KMS-11 (cell line): Measurements from ENCODE around the gene ACP2.
A peak's percentile ranks its signal among the peaks of the same experiment; 100 is the strongest.

Experiments
- H2AFZ ChIP-seq: fragments of 200-600 bp; sonication (generic); 2 replicates; pipeline ENCODE4 v1.6.1; 2016; ENCODE audit warnings: antibody characterized with exemption, mixed run types, low read depth
- H3K27ac ChIP-seq: fragments of 200-600 bp; sonication (generic); 2 replicates; pipeline ENCODE4 v1.6.1; 2016; ENCODE audit warnings: mild to moderate bottlenecking, mixed run types
- H3K27me3 ChIP-seq: fragments of 200-600 bp; sonication (generic); 2 replicates; pipeline ENCODE4 v1.6.1; 2017; ENCODE audit warnings: mild to moderate bottlenecking, low read depth, mixed run types, moderate library complexity; ENCODE audit not compliant: insufficient read depth
- H3K36me3 ChIP-seq: fragments of 200-600 bp; sonication (generic); 2 replicates; pipeline ENCODE4 v1.6.1; 2017; ENCODE audit warnings: mild to moderate bottlenecking, mixed run types; ENCODE audit not compliant: insufficient read depth
- H3K4me1 ChIP-seq: fragments of 200-600 bp; sonication (generic); 2 replicates; pipeline ENCODE4 v1.6.1; 2016; ENCODE audit warnings: mild to moderate bottlenecking, low read depth, mixed run types; ENCODE audit not compliant: poor library complexity, severe bottlenecking
- H3K4me2 ChIP-seq: fragments of 200-600 bp; sonication (generic); 2 replicates; pipeline ENCODE4 v1.7.0; 2016; ENCODE audit warnings: mild to moderate bottlenecking, mixed run types
- H3K4me3 ChIP-seq: fragments of 200-600 bp; sonication (generic); IDR thresholded peaks from 2 replicates; pipeline ENCODE4 v1.6.1; 2017; ENCODE audit warnings: low read depth, low read length, mixed read lengths; ENCODE audit not compliant: insufficient read depth
- H3K79me2 ChIP-seq: fragments of 200-600 bp; sonication (generic); 2 replicates; pipeline ENCODE4 v1.6.1; 2016; ENCODE audit warnings: low read depth, mixed run types; ENCODE audit not compliant: insufficient read depth
- H3K9ac ChIP-seq: fragments of 200-600 bp; sonication (generic); 2 replicates; pipeline ENCODE4 v1.6.1; 2016; ENCODE audit warnings: mild to moderate bottlenecking, mixed run types
- H4K20me1 ChIP-seq: fragments of 200-600 bp; sonication (generic); 2 replicates; pipeline ENCODE4 v1.6.1; 2016; ENCODE audit warnings: mild to moderate bottlenecking, mixed run types; ENCODE audit not compliant: insufficient read depth
- TF ChIP-seq, protein P1 (sequence below): fragments of 200-600 bp; sonication (generic); conservative IDR thresholded peaks from 2 replicates; pipeline ENCODE4 v1.6.1; 2017; ENCODE audit warnings: low read depth, mild to moderate bottlenecking, antibody characterized with exemption, low read length, moderate library complexity, mixed read lengths

ACP2 gene

DNA sequence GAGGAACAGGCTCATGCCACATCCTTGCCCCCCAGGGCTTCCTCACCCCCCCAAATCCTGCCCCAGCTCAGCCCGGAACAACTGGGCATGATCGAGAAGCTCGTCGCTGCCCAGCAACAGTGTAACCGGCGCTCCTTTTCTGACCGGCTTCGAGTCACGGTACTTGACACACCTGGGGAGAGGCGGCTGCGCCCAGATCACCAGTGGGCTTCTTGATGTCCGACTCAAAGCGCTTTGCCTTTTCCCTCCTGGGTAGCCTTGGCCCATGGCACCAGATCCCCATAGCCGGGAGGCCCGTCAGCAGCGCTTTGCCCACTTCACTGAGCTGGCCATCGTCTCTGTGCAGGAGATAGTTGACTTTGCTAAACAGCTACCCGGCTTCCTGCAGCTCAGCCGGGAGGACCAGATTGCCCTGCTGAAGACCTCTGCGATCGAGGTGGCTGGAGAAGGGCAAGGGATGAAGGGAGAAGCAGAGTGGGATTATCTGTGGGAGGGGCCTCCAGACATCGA, 12.7 kb upstream of the ACP2 start:
- H3K36me3 ChIP-seq, result no peaks in the 10 kb centered on the region
- TF ChIP-seq, protein P1, sequence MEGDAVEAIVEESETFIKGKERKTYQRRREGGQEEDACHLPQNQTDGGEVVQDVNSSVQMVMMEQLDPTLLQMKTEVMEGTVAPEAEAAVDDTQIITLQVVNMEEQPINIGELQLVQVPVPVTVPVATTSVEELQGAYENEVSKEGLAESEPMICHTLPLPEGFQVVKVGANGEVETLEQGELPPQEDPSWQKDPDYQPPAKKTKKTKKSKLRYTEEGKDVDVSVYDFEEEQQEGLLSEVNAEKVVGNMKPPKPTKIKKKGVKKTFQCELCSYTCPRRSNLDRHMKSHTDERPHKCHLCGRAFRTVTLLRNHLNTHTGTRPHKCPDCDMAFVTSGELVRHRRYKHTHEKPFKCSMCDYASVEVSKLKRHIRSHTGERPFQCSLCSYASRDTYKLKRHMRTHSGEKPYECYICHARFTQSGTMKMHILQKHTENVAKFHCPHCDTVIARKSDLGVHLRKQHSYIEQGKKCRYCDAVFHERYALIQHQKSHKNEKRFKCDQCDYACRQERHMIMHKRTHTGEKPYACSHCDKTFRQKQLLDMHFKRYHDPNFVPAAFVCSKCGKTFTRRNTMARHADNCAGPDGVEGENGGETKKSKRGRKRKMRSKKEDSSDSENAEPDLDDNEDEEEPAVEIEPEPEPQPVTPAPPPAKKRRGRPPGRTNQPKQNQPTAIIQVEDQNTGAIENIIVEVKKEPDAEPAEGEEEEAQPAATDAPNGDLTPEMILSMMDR, result no peak

DNA sequence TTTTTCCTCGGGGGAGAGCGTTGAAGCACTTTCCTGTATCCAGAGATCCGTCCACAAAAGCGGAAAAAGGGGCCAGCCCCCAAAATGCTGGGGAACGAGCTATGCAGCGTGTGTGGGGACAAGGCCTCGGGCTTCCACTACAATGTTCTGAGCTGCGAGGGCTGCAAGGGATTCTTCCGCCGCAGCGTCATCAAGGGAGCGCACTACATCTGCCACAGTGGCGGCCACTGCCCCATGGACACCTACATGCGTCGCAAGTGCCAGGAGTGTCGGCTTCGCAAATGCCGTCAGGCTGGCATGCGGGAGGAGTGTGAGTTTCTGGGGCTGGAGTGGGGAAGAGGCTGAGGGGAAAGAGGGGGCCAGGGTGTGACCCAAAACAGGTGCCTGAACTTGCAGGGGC, 11.8 kb upstream of the ACP2 start:
- Histone ChIP-seq H3K4me3 (no peak overlapping the region), H2AFZ (no peak overlapping the region), H3K27ac (no peak overlapping the region), H3K4me1 (no peaks in the 10 kb centered on the region), H3K4me2 (no peak overlapping the region), H3K79me2 (no peaks in the 10 kb centered on the region), H4K20me1 (no peaks in the 10 kb centered on the region), H3K27me3 (no peaks in the 10 kb centered on the region), H3K36me3 (no peaks in the 10 kb centered on the region), H3K9ac (no peak overlapping the region)
- TF ChIP-seq, protein P1, result no peak

More for the DNA sequence above, 12.7 kb upstream of the ACP2 start:
- H3K4me1 ChIP-seq, result no peaks in the 10 kb centered on the region
- no peak overlapping the region for H3K4me2 ChIP-seq
- no peak overlapping the region for H3K27ac ChIP-seq
- H3K27me3 ChIP-seq, result no peaks in the 10 kb centered on the region
- H3K9ac ChIP-seq, result no peak overlapping the region
- no peaks in the 10 kb centered on the region for H3K79me2 ChIP-seq
- H4K20me1 ChIP-seq, result no peaks in the 10 kb centered on the region
- H3K4me3 ChIP-seq, result no peak overlapping the region
- H2AFZ ChIP-seq, result no peak overlapping the region

DNA sequence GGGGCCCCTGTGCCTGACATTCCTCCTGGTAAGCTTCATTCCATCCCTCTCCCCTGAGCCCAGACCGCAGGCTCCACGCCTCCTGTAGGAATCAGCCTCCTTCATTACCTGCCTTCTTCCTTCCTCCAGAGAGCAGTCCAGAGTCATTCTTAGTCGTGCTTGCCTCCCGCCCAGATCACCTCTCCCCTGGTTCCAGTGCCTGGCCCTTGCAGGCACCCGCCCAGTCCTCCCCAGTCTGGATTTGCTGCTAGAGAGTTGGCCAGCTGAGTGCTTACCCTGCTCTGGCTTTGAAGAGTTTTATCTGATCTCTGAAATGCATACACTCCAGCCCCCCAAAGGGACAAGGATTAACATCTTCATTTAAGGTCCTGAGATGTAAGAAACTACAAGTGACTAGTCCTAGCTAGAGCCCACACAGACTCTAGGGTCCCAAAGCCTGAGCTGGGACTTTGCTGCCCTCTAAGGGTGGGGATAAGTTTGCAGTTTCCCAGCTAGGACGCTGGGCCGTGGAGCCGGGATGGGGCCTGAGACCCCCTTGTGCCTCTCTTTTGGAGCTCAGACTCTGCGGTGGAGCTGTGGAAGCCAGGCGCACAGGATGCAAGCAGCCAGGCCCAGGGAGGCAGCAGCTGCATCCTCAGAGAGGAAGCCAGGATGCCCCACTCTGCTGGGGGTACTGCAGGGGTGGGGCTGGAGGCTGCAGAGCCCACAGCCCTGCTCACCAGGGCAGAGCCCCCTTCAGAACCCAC, 10.8 kb upstream of the ACP2 start:
- Histone ChIP-seq H3K27ac (no peak overlapping the region), H4K20me1 (no peaks in the 10 kb centered on the region), H3K4me1 (no peaks in the 10 kb centered on the region), H3K9ac (no peak overlapping the region), H2AFZ (no peak overlapping the region), H3K36me3 (no peaks in the 10 kb centered on the region), H3K4me2 (no peak overlapping the region), H3K4me3 (no peak overlapping the region), H3K27me3 (no peaks in the 10 kb centered on the region), H3K79me2 (no peaks in the 10 kb centered on the region)
- TF ChIP-seq, protein P1, result peak; percentile 70

DNA sequence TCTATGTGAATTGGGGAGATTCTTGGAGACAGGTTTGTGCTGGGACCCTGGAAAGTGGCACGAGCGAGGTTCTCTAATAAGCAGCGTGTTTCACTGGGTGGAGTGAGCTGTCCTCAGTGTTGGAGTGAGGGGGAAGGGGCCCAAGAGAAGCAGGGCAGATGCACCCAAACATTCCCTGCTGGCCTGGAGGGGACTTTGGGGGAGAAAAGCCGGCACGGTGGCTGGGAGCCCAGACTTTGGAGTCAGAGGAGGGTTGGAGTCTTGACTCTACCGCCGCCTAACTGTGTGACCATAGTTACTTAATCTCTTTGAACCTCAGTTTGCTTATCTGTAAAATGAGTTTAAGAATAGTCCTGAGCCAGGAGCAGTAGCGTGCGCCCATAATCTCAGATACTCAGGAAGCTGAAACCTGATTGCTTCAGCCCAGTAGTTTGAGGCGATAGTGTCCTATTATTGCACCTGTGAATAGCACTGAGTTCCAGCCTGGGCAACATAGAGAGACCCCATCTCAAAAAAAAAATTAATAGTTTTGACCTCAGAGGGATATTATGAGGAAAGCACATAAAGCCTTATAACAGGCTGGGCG, 9.8 kb upstream of the ACP2 start:
- TF ChIP-seq, protein P1, result no peak
- no peak overlapping the region for H3K4me2 ChIP-seq
- H4K20me1 ChIP-seq, result no peaks in the 10 kb centered on the region
- no peaks in the 10 kb centered on the region for H3K27me3 ChIP-seq
- H2AFZ ChIP-seq, result no peak overlapping the region
- H3K4me1 ChIP-seq, result no peaks in the 10 kb centered on the region
- H3K4me3 ChIP-seq, result no peak overlapping the region
- no peak overlapping the region for H3K9ac ChIP-seq
- no peaks in the 10 kb centered on the region for H3K36me3 ChIP-seq
- no peak overlapping the region for H3K27ac ChIP-seq
- no peaks in the 10 kb centered on the region for H3K79me2 ChIP-seq
